Measurements from ENCODE around the gene NTN4.

Gene NTN4

DNA sequence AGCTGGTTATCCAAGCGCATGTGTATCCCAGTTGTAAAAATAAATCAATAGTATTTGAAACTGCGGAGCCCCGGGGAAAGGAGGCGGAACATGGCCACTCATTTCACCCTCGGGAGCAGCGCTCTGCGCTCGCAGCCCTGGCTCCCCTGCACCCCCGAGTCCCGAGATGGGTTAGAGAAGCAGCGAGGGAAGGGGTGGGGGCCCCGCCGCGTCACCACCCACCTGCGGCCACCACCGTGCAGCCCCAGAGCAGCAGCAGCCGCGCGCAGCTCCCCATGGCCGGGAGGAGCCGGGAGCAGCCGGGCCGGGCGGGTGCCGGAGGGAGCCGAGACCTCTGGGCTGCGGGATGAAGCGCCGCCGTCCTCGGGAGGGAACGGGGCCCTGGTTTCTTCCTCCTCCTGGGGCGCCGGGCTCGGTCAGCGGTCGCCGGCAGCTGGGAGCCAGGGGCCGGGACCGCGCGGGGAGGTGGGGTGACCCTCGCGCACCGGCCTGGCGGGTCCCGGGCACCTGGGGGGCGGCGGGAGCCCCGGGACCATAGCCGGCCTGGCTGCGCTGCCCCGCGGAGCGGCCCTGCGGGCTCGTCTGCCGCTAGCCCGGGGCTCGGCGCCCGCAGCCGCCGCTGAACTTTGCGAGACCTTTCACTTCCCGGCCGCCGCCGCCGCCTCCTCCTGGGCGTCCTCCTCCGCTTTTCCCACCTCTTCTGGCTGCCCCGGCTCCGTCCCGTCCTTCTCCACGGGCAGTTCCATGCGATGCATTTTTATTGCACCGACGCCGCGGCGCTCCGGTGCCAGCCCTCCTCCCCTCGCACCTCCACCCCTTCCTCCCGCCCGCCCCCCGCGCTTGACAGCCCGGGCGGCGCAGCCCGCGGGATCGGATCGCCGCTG, at the start of gene NTN4:
NTN4 (minus strand) TSS at position 732 of the 884 bp plus-strand sequence; CDS start at position 277, 455 bp downstream.
- Histone ChIP-seq H3K4me3 (ENCODE audit: low read depth in 1 of 2, low read length in 2 of 2) (peak within 1 kb of the TSS; percentile 66 to 72), H3K9me3 (ENCODE audit: low read length) (no peaks in the 10 kb centered on the region), H3K36me3 (ENCODE audit: insufficient read depth, low read length) (no peaks in the 10 kb centered on the region), H3K9ac (ENCODE audit: low read length) (no peak within 1 kb of the TSS), H3K27ac (ENCODE audit: low read depth, low read length) (peak within 1 kb of the TSS; percentile 56), H3K27me3 (ENCODE audit: control insufficient read depth in 1 of 2, insufficient read depth in 2 of 2, low read length in 2 of 2) (no peaks in the 10 kb centered on the region), H3K4me1 (ENCODE audit: insufficient read depth, low read length) (peaks cover 9% of the 10 kb centered on the region)

DNA sequence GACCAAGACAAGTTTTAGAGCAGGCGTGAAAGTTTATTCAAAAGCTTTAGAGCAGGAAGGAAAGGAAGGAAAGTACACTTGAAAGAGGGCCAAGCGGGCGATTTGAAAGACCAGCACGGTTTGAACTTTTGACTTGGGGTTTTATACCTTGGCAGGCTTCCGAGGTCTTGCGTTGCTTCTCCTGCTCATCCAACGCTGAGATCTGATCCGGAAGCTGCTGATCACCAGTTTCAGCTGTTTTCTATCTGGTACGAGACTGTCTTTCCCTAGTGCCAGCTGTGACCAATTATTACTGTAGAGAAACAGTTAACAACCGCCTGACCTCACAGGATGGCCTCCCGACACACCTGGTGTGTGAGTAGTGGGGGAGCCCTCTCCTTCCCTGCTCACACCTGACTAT, 47.6 kb upstream of the NTN4 start:
- Histone ChIP-seq H3K27ac (ENCODE audit: low read depth, low read length) (no peak overlapping the region), H3K9me3 (ENCODE audit: low read length) (no peaks in the 10 kb centered on the region), H3K36me3 (ENCODE audit: insufficient read depth, low read length) (no peaks in the 10 kb centered on the region), H3K4me3 (ENCODE audit: low read depth in 1 of 2, low read length in 2 of 2) (no peak overlapping the region), H3K9ac (ENCODE audit: low read length) (no peak overlapping the region), H3K4me1 (ENCODE audit: insufficient read depth, low read length) (no peaks in the 10 kb centered on the region), H3K27me3 (ENCODE audit: control insufficient read depth in 1 of 2, insufficient read depth in 2 of 2, low read length in 2 of 2) (no peaks in the 10 kb centered on the region)

DNA sequence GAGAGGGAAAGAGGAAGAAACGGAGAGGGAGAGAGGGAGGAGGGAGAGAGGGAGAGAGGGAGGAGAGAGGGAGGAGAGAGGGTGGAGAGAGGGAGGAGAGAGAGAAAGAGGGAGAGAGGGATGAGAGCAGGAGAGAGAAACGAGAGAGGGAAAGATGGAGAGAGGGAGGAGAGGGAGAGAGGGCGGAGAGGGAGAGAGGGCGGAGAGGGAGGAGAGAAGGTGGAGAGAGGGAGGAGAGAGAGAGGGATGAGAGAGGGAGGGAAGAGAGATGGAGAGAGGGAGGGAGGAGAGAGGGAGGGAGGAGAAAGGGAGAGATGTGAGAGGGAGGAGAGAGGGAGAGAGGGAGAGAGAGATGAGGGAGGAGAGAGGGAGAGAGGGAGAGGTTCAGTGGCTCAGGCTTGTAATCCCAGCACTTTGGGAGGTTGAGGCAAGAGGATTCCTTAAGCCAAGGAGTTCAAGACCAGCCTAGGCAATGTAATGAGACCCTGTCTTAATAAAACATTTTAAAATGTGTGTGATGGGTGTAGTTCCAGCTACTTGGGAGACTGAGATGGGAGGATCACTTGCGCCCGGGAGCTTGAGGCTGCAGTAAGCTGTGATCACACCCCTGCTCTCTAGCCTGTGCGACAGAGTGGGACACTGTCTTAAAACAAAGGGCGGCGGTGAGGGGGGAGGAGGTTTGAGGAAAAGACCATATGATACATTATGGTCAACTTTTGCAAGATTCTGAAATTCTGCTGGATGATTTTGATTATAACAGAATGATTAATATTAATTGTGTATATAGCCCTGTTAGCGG, 46.9 kb upstream of the NTN4 start:
- no peak overlapping the region for H3K27ac ChIP-seq (ENCODE audit: low read depth, low read length)
- no peak overlapping the region for H3K9ac ChIP-seq (ENCODE audit: low read length)
- H3K4me1 ChIP-seq (ENCODE audit: insufficient read depth, low read length): no peaks in the 10 kb centered on the region
- H3K36me3 ChIP-seq (ENCODE audit: insufficient read depth, low read length): no peaks in the 10 kb centered on the region
- no peak overlapping the region for H3K4me3 ChIP-seq (ENCODE audit: low read depth in 1 of 2, low read length in 2 of 2)
- no peaks in the 10 kb centered on the region for H3K27me3 ChIP-seq (ENCODE audit: control insufficient read depth in 1 of 2, insufficient read depth in 2 of 2, low read length in 2 of 2)
- no peaks in the 10 kb centered on the region for H3K9me3 ChIP-seq (ENCODE audit: low read length)

DNA sequence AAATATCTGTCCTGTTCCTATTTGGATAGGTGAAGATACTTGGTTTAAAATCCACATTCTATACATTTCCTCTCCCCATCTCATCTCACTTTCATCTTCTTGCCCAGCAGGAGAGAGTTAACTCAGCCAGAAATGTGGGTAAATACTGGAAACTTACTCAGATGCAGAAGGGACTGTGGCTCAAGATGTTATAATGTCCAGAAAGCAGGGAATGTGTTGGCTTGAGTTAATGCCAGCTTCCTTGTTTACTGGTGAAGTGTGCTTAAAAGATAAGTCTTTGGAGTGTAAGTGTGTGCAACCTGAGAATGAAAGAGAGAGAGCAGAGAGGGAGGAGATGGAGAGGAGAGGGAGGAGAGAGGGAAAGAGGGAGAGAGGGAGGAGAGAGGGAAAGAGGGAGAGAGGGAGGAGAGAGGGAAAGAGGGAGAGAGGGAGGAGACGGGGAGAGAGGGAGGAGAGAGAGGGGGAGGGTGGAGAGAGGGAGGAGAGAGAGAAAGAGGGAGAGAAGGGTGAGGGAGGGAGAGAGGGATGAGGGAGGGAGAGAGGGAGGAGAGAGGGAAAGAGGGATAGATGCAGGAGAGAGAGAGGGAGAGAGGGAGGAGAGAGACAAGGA, 46.2 kb upstream of the NTN4 start:
- Histone ChIP-seq H3K9me3 (ENCODE audit: low read length) (no peaks in the 10 kb centered on the region), H3K27ac (ENCODE audit: low read depth, low read length) (no peak overlapping the region), H3K4me1 (ENCODE audit: insufficient read depth, low read length) (no peaks in the 10 kb centered on the region), H3K36me3 (ENCODE audit: insufficient read depth, low read length) (no peaks in the 10 kb centered on the region), H3K9ac (ENCODE audit: low read length) (no peak overlapping the region), H3K4me3 (ENCODE audit: low read depth in 1 of 2, low read length in 2 of 2) (no peak overlapping the region), H3K27me3 (ENCODE audit: control insufficient read depth in 1 of 2, insufficient read depth in 2 of 2, low read length in 2 of 2) (no peaks in the 10 kb centered on the region)

DNA sequence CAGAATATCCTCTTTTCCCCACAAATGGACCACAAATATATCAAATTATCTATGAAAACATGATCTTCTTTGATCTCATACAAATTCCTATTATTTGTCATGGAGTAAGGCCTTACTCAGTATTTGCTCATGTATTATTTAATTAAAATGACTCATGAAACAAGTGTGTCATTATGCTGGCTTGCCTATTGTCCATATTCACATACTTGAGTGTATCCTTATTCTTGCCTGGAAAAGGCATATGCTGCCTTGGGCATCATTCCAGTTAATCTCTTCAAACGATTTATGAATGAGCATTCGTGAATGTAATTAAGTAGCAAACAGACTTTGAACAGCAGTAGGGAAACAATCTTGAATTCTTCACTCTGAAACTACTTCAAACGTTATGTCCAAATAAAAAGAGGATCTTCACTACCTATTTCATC, 45.6 kb upstream of the NTN4 start:
- no peaks in the 10 kb centered on the region for H3K4me1 ChIP-seq (ENCODE audit: insufficient read depth, low read length)
- no peak overlapping the region for H3K4me3 ChIP-seq (ENCODE audit: low read depth in 1 of 2, low read length in 2 of 2)
- no peaks in the 10 kb centered on the region for H3K27me3 ChIP-seq (ENCODE audit: control insufficient read depth in 1 of 2, insufficient read depth in 2 of 2, low read length in 2 of 2)
- no peaks in the 10 kb centered on the region for H3K36me3 ChIP-seq (ENCODE audit: insufficient read depth, low read length)
- H3K27ac ChIP-seq (ENCODE audit: low read depth, low read length): no peak overlapping the region
- no peaks in the 10 kb centered on the region for H3K9me3 ChIP-seq (ENCODE audit: low read length)
- no peak overlapping the region for H3K9ac ChIP-seq (ENCODE audit: low read length)

DNA sequence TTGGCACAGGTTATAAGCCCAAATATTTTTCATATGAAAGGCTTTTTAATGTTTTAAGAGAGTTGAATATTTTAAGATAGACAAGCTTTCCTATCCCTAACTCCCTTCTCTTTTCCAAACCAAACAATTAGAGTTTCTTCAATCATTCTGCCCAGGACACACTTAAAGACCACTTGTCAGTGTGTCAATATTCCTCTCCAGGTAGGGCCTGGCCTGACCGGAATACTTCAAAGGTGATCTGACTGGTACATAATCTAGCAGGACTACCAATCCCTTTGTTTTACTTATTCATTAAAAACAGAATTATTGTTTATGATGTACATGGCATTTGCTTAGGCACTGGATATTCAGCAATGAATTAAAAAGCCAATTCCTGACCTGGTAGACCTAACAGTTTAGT, 44.0 kb upstream of the NTN4 start:
- no peak overlapping the region for H3K27ac ChIP-seq (ENCODE audit: low read depth, low read length)
- H3K4me3 ChIP-seq (ENCODE audit: low read depth in 1 of 2, low read length in 2 of 2): no peak overlapping the region

DNA sequence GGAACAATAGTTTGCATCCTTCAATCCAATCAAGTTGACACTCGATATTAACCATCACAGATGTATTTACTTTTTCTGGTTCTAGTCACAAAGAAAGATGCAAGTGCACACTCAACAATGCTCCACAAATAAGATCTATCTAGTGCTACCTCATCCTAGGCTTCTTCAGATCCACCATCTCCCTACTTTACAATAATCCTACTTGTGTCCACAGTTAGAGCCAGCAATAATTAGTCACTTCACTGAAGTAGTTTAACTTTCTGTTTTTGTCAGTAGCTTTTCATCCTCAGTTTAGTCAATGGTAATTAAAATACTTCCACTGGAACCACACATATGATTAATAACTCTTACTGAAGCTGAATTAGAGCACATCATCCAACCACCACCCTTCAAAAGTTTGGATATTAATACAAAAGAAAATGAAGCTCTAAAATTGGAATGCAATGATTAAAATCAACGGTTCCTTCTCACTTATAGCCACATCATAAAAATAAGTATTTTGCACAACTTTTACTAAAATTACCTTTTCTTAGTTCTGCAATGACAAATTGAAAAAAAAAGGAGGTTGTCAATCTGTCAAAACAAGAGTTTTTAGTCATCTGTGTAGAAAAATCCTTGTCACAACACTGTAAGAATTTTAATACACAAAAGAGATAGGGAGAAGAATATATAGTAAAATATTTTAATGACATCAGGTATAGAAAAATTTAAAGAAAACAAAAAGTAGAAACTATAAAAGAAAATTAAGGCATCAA, 39.9 kb upstream of the NTN4 start:
- Histone ChIP-seq H3K9ac (ENCODE audit: low read length) (no peak overlapping the region), H3K4me3 (ENCODE audit: low read depth in 1 of 2, low read length in 2 of 2) (no peak overlapping the region), H3K27ac (ENCODE audit: low read depth, low read length) (no peak overlapping the region), H3K27me3 (ENCODE audit: control insufficient read depth in 1 of 2, insufficient read depth in 2 of 2, low read length in 2 of 2) (no peaks in the 10 kb centered on the region), H3K9me3 (ENCODE audit: low read length) (no peaks in the 10 kb centered on the region), H3K4me1 (ENCODE audit: insufficient read depth, low read length) (no peaks in the 10 kb centered on the region), H3K36me3 (ENCODE audit: insufficient read depth, low read length) (no peaks in the 10 kb centered on the region)

More for the DNA sequence above, 44.0 kb upstream of the NTN4 start:
- H3K27me3 ChIP-seq (ENCODE audit: control insufficient read depth in 1 of 2, insufficient read depth in 2 of 2, low read length in 2 of 2): no peaks in the 10 kb centered on the region
- no peaks in the 10 kb centered on the region for H3K9me3 ChIP-seq (ENCODE audit: low read length)
- H3K4me1 ChIP-seq (ENCODE audit: insufficient read depth, low read length): no peaks in the 10 kb centered on the region
- no peak overlapping the region for H3K9ac ChIP-seq (ENCODE audit: low read length)
- H3K36me3 ChIP-seq (ENCODE audit: insufficient read depth, low read length): no peaks in the 10 kb centered on the region

DNA sequence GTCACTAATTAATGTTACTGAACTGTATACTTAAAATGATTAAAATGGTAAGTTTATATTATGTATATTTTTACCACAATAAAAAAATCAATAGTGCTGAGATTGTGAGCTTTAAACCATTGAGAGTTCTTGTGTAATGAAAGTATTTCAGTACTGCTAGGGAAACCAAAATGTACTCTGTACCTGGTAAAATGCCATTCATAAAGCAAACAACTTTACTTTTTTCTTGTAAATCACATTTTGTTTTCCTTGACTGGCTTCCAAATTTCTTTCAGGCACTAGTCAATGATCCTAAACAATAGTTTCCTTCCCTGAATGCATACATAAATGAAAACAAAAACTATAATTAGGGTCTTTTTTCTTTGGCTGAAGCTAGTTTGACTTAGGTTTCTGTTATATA, 38.8 kb upstream of the NTN4 start:
- no peak overlapping the region for H3K27ac ChIP-seq (ENCODE audit: low read depth, low read length)
- no peaks in the 10 kb centered on the region for H3K9me3 ChIP-seq (ENCODE audit: low read length)
- no peak overlapping the region for H3K9ac ChIP-seq (ENCODE audit: low read length)
- H3K4me1 ChIP-seq (ENCODE audit: insufficient read depth, low read length): no peaks in the 10 kb centered on the region
- H3K36me3 ChIP-seq (ENCODE audit: insufficient read depth, low read length): no peaks in the 10 kb centered on the region
- no peaks in the 10 kb centered on the region for H3K27me3 ChIP-seq (ENCODE audit: control insufficient read depth in 1 of 2, insufficient read depth in 2 of 2, low read length in 2 of 2)
- no peak overlapping the region for H3K4me3 ChIP-seq (ENCODE audit: low read depth in 1 of 2, low read length in 2 of 2)

DNA sequence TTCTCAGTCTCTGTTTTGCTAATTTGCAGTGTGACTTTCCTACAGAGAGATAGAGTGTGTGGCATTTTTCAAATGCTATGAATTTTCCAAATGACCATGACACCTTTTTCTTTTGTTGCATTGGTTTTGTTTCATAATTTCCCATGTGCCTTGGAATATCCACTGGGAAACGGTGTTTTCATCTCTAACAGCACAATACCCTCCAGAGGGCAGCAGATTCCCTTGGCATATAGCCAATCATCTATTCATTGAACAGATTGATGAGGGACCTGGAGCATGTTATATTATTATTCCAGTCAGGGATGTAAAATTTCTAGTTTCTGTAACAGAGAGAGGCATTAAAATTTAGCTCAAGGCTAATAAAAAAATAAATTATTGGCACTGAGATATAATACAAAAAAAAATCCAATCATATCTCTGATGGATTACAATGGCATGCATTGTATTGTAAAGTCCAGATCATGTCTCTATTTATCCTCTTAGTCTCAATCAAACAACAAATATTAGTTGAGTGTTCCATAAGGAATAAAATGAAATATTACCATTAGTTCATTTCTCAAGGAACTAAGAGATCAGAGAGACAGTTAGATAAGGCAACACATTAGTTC, 29.6 kb upstream of the NTN4 start:
- H3K9me3 ChIP-seq (ENCODE audit: low read length): no peaks in the 10 kb centered on the region
- H3K4me1 ChIP-seq (ENCODE audit: insufficient read depth, low read length): no peaks in the 10 kb centered on the region
- no peaks in the 10 kb centered on the region for H3K27me3 ChIP-seq (ENCODE audit: control insufficient read depth in 1 of 2, insufficient read depth in 2 of 2, low read length in 2 of 2)
- H3K36me3 ChIP-seq (ENCODE audit: insufficient read depth, low read length): no peaks in the 10 kb centered on the region
- no peak overlapping the region for H3K4me3 ChIP-seq (ENCODE audit: low read depth in 1 of 2, low read length in 2 of 2)
- H3K9ac ChIP-seq (ENCODE audit: low read length): no peak overlapping the region
- no peak overlapping the region for H3K27ac ChIP-seq (ENCODE audit: low read depth, low read length)

DNA sequence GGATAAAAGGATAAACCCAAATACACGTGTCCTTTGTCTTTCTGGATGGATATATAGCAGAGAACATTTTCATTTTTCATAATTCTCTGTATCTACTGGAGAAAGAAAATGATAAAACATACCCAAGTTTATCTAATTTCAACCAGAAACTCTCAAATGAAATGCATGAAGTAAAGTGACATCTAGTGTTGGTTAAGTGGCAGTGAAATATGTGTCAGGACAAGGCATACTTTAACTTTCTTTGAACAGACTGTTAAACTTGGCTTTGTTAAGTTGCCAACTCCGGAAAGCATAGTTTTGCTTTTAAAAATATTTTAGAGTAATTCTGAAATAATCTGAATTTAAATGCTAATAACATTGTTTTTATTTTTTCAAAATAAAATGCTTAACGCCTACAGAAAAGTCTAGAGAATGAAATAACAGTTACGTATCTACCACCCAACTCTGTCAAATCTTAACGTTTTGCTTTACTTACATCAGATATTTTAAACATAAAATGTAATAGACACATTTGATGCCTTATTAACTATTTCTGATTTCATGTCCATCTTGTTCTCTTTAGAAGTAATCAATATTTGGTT, 25.2 kb upstream of the NTN4 start:
- H3K9me3 ChIP-seq (ENCODE audit: low read length): no peaks in the 10 kb centered on the region
- no peaks in the 10 kb centered on the region for H3K36me3 ChIP-seq (ENCODE audit: insufficient read depth, low read length)
- no peak overlapping the region for H3K4me3 ChIP-seq (ENCODE audit: low read depth in 1 of 2, low read length in 2 of 2)
- no peak overlapping the region for H3K9ac ChIP-seq (ENCODE audit: low read length)
- no peaks in the 10 kb centered on the region for H3K27me3 ChIP-seq (ENCODE audit: control insufficient read depth in 1 of 2, insufficient read depth in 2 of 2, low read length in 2 of 2)
- H3K27ac ChIP-seq (ENCODE audit: low read depth, low read length): no peak overlapping the region
- H3K4me1 ChIP-seq (ENCODE audit: insufficient read depth, low read length): no peaks in the 10 kb centered on the region

Measured in muscle layer of colon (tissue), 2 donors.